NCI-H2196 treated with DMSO at 0.1 percent for 48 hours (cell line): Measurements from ENCODE around the gene MESP2.
"Not testable (repeated sequence)": the region's sequence is repeated elsewhere in the genome, so short reads cannot be mapped to it uniquely, and the experiment has no call there.

Source experiments
- DNase-seq: peaks from one replicate; lab custom pipeline; 2025; ENCODE audit not compliant: unreplicated experiment; lab: John Stamatoyannopoulos, UW

Gene MESP2

GRCh38 chr15:89777782-89778380 lies 1.7 kb downstream of the MESP2 start:
- DNase-seq = no peak

GRCh38 chr15:89778861-89779260 lies 2.7 kb downstream of the MESP2 start:
- DNase-seq = no peak

DNA sequence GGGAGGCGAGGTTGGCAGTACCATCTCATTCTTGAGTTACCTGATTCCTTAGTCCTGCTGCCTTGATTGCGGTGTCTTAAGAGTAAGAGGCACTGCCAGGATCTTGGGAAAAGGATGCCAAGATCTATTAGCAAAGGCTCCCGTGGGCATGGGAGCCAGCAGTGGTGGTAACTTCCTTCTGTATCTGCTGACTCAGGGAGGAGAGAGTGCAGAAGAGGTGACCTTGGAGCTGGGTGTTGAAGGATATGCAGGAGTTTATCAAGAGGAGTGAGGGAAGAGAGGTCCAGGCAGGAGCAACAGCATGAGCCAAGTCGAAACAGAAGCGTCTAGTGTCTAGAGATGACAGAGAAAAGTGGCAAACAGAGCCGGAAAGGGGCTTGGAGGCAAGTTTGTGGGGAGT lies 4.5 kb downstream of the MESP2 start:
- DNase-seq = no peak

- no peak for DNase-seq
Observed at GRCh38 chr15:89781055-89781454, 4.9 kb downstream of the MESP2 start.

GRCh38 chr15:89781891-89782618 lies 5.9 kb downstream of the MESP2 start:
- no peak for DNase-seq

GRCh38 chr15:89782619-89782950 lies 6.5 kb downstream of the MESP2 start:
- not testable (repeated sequence) for DNase-seq

DNA sequence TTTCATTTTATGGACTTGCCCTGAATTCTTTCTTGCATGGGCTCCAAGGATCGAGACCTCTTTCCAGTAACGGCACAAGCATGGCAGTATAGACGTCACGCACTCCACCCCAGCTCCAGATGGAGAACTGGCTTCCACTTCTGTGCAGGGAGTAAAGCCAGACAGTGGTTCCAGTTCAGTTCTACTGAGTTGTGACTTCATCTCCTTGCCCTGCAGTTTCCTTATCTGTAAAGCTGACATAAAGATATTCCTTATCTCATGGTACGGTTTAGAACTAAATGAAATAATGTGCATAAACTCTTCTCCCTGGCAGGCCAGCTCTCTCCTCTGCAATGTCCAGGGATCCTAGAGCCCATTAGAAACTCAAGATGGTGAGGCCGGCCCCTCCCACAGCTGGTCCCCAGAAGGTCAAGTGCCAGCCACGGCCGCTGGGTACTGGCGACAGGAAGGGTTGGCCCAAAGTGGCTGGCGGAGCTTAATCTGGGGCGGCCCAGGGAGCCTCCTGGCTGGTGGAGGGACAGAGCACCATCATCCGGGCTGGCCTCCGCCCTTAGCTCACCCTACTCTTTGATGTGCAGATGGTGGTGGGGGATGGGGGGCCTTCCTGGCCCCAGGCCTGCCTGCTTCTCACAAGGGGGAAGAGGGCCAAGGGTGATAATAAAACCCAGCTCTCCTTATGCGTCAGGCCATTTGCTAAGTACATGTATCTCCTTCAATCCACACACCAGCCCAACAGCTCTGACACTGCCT lies 7.2 kb downstream of the MESP2 start:
- no peak for DNase-seq

DNA sequence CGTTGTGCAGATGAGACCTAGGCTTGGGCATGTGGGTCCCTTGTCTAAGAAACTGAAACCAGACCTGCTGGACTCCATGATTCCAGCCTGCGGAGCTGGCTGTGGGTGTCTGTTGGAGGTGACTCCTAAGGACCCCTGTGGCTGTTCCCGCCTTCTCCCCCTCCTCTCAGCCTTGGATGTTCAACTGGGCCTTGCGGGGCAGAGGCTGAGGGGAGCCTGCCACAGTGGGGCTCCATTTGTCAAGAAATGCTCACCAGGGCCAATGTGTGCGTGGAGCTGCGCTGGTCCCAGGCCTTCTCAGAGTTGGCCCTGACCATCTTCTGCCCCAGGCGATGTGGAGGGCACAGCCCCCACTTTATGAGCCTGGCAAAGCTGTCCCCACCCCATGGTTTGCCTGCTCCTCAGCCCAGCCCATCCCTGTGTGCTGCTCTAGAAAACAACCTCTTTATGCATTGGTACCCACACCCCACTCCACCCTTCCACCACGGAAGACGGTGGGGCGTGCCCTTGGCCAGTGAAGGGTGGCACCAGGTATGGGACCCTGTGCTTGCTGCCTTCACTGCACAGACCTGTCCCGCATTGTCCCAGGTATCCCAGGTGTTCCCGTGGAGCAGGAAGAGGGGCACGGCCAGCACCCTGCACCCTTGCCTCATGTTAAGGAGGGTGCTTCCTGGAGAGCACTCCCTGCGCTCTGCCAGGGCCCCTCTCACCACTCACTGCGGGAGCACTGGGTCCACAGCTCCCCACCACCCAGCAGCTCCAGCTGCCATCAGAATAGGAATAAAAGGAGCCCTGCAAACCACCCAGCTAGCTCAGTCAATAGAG lies 7.9 kb downstream of the MESP2 start:
- no peak for DNase-seq

GRCh38 chr15:89784686-89784960 lies 8.5 kb downstream of the MESP2 start:
- no peak for DNase-seq

GRCh38 chr15:89785064-89785773 lies 9.1 kb downstream of the MESP2 start:
- DNase-seq = no peak

DNA sequence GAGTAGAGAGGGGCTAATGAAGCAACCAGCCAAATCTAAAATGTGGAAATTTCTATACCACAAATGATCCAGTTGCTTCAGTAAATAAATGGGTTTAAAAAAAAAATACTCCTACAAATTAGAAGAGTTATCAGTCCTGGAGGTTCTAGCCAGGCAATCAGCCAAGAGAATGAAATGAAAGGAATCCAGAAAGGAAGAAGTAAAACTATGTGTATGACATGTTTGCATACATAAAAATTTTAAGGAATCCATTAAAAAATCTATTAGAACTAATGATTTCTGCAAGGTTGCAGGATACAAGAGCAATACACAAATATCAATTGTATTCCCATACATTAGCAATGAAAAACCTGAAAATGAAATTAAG lies 9.6 kb downstream of the MESP2 start:
- DNase-seq = no peak

DNA sequence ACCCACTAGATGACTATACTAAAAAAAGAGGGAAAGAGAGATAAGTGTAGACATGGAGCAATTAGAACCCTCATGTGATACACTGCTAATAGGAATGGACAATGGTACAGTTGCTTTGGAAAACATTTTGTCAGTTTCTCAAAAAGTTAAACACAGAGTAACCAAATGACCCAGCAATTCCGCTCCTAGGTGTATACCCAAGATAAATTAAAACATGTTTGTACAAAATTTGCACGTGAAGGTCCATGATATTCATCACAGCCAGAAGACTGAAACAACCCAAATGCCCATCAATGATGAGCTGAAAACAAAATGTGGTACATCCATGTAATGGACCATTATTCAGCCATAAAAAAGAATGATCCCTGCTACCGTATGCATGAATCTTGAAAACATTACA lies 11.8 kb downstream of the MESP2 start:
- DNase-seq = no peak

GRCh38 chr15:89788585-89788984 lies 12.5 kb downstream of the MESP2 start:
- DNase-seq = not testable (repeated sequence)

- DNase-seq = no peak
Observed at GRCh38 chr15:89790206-89790605, 14.1 kb downstream of the MESP2 start.

- DNase-seq = no peak
Observed at GRCh38 chr15:89790661-89791060, 14.5 kb downstream of the MESP2 start.

- no peak for DNase-seq
Observed at GRCh38 chr15:89792106-89792805, 16.1 kb downstream of the MESP2 start.

GRCh38 chr15:89794627-89795241 lies 18.6 kb downstream of the MESP2 start:
- no peak for DNase-seq

- no peak for DNase-seq
Observed at GRCh38 chr15:89795996-89796395, 19.9 kb downstream of the MESP2 start.

- no peak for DNase-seq
Observed at GRCh38 chr15:89797678-89798201, 21.6 kb downstream of the MESP2 start.
